ENCODE results near the gene SMO. TPM values are rescaled to one million over a fixed set of nuclear protein-coding genes. Genes with fewer than 3 reads are reported as not detected.

Gene SMO
- total RNA-seq, 4 donors from 2014 or later: 13.8 to 34.5 (median 18.1) TPM

- no peaks in the 10 kb centered on the region for H3K4me1 ChIP-seq
- no peak for DNase-seq (ENCODE audit: low spot score in 2 of 2)
- H3K27ac ChIP-seq: no peak overlapping the region
- H3K27me3 ChIP-seq: no peaks in the 10 kb centered on the region
- no peaks in the 10 kb centered on the region for H3K9me3 ChIP-seq
- H3K36me3 ChIP-seq: peaks cover 9% of the 10 kb centered on the region
- H3K4me3 ChIP-seq: no peak overlapping the region
- TF ChIP-seq POLR2A (IDR thresholded peaks at IDR 0.05) (no peak), CTCF (IDR thresholded peaks at IDR 0.05) (no peak), EP300 (IDR thresholded peaks at IDR 0.05) (no peak)
- WGBS: 84% methylated on average over 8 of the region's 8 CpGs
Measured at GRCh38 chr7:129202058-129202777, 13.8 kb downstream of the SMO start.

- TF ChIP-seq POLR2A (IDR thresholded peaks at IDR 0.05) (no peak), CTCF (IDR thresholded peaks at IDR 0.05) (no peak), EP300 (IDR thresholded peaks at IDR 0.05) (no peak), POLR2AphosphoS5 (IDR thresholded peaks at IDR 0.05) (no peak)
- Histone ChIP-seq H3K4me1 (no peaks in the 10 kb centered on the region), H3K27ac (no peak overlapping the region), H3K4me3 (no peak overlapping the region), H3K27me3 (no peaks in the 10 kb centered on the region), H3K9me3 (no peaks in the 10 kb centered on the region), H3K36me3 (peaks cover 13% of the 10 kb centered on the region)
- DNase-seq (ENCODE audit: low spot score in 2 of 2): no peak
- 69% methylated on average over 6 of the region's 14 CpGs for WGBS
Measured at GRCh38 chr7:129203050-129203741, 14.8 kb downstream of the SMO start.

- Histone ChIP-seq H3K4me3 (no peak overlapping the region), H3K27me3 (no peaks in the 10 kb centered on the region), H3K27ac (no peak overlapping the region), H3K4me1 (no peaks in the 10 kb centered on the region), H3K36me3 (peaks cover 23% of the 10 kb centered on the region), H3K9me3 (no peaks in the 10 kb centered on the region)
- WGBS: 92% methylated on average over 14 of the region's 29 CpGs
- no peak for TF ChIP-seq POLR2A (IDR thresholded peaks at IDR 0.05)
- TF ChIP-seq EP300 (IDR thresholded peaks at IDR 0.05): no peak
- no peak for TF ChIP-seq CTCF (IDR thresholded peaks at IDR 0.05)
- TF ChIP-seq POLR2AphosphoS5 (IDR thresholded peaks at IDR 0.05): no peak
- DNase-seq (ENCODE audit: low spot score in 2 of 2): no peak
Measured at GRCh38 chr7:129205126-129205818, 16.8 kb downstream of the SMO start.

- no peaks in the 10 kb centered on the region for H3K27me3 ChIP-seq
- 92% methylated on average over 18 of the region's 18 CpGs for WGBS
- no peak overlapping the region for H3K27ac ChIP-seq
- peaks cover 23% of the 10 kb centered on the region for H3K36me3 ChIP-seq
- TF ChIP-seq EP300 (IDR thresholded peaks at IDR 0.05): no peak
- no peak for TF ChIP-seq CTCF (IDR thresholded peaks at IDR 0.05)
- TF ChIP-seq POLR2A (IDR thresholded peaks at IDR 0.05): no peak
- TF ChIP-seq POLR2AphosphoS5 (IDR thresholded peaks at IDR 0.05): no peak
- no peak overlapping the region for H3K4me3 ChIP-seq
- no peaks in the 10 kb centered on the region for H3K9me3 ChIP-seq
- DNase-seq (ENCODE audit: low spot score in 2 of 2): no peak
- H3K4me1 ChIP-seq: no peaks in the 10 kb centered on the region
Measured at GRCh38 chr7:129205987-129206785, 17.8 kb downstream of the SMO start.
